NCI-H510A (cell line): Measurements from ENCODE around the gene GPC6.
"Not testable (repeated sequence)": the region's sequence is repeated elsewhere in the genome, so short reads cannot be mapped to it uniquely, and the experiment has no call there.

Source experiments
- DNase-seq: peaks from one replicate; lab custom pipeline; 2025; lab: John Stamatoyannopoulos, UW

The GPC6 gene

DNA sequence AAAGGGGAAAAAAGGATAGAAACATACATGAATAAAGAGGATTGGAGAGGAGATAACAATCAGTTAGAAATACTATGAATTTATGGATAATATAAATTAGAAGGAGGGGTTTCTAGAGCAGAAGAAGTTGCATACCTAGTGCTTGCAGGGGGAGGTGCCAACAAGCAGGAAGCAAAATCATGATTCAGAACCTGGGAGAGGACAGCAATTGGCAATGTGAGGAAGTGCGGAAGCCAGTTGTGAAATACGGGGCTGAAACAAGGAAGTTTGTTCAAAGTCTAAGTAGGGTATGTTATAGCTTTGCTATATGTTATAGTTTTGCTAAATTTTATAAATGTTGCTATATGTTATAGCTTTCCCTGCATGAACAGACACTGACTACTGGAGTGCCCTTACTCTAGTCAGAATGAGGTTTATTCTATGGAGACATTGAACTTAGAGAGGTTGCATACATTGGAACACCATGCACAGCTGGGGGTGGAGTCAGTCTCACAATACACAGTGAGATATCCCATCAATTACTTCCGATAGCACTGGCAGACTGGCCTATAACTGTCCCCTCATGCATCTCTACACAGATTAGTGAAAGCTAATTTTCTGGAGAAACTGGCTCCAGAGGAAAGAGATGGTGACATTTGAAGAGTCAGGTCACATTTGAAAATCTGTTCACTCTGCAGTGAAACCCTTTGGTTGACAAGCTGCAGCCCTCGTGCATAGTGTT lies 92.1 kb downstream of the GPC6 start:
- DNase-seq = no peak

DNA sequence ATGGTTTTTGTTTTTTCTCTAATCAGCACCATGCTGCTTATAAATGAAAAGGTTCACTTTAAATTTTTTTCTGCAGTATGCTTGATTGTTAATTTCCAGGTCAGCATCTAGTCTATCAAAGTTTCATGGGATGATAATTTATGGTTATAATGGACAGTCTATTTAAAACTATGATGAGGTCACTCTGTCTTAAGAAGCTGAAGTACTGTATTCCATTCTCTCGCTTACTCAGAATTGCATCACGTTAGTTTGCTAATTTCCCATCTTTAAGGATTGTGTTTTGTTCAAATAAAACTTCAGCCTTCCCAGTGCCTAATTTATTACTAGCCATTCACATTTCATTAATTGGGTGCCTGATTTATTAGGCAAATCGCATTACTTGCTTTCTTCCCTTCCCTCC lies 94.3 kb downstream of the GPC6 start:
- DNase-seq = no peak

DNA sequence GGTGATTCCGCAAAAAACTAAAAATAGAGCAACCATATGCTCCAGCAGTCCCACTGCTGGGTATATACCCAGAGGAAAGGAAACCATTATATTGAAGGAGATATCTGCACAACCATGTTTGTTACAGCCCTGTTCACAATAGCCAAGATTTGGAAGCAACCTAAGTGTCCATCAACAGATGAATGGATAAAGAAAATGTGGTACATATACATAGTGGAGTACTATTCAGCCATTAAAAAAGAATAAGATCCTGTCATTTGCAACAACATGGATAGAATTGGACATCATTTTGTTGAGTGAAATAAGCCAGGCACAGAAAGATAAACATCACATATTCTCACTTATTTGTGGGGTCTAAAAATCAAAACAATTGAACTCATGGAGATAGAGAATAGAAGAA lies 97.3 kb downstream of the GPC6 start:
- not testable (repeated sequence) for DNase-seq

DNA sequence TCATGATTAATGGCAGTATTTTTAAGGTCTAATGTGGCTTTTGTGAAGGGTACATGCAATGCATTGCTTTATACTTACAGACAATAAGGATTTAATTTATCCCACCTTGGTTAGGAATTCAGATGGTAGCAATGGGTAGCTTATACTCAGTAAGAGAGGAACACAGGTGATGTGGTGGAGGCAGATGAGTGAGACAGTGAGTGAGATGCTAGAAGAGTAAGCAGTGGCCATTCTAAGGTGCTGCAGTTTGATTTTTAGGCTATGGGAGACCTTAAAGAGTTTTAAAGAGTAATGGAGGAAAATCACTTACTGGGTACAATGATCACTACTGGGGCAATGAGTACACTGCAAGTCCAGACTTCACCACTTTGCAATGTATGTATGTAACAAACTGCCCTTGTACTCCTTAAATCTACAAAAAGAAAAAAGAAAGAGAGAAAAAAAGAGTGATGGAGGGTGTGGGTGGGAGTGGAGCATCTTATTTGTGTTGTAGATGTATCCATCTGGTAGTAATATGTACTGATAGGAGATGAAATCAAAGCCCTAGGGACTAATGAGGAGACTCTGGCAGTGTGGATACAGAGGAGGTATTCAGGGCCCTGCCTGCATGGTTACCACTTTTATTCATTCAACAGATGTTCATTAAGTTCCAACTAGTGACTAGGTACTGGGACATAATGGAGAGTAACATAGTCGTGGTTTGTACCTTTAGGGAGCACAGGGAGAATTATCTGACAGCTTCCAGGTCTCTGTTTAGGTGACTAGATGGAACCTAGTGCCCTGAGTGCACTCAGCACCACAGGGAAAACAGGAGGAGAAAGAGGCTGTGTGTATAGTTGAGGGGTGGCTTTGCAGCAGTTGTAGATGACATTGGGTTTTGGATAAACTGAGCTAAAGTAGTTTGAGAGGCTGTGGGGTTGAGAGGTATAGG lies 99.0 kb downstream of the GPC6 start:
- DNase-seq = no peak

DNA sequence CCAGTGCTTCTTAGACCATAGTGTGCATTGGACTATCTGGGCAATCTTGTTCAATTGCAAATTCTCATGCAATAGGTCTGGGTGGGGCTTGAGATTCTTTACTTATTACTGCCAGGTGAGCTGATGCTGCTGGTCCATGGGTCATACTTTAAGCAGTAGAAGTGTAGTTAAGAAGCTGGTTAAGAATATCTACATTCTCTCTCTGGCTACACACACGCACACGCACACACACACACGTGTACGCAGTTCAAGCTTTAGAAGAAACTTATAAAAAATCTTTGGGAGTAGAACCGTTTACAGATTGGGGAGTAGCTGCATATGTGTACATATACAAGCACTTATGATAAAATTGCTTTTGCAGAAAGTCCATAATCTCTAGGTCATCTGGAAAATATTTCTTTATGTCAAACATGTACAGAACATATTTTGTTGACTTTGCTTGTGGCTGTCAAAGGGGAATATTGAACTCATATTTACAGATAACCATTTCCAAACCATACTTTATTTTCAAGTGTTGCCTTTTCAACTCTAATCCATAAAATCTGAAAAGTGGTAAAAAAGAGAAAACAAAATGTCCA lies 99.7 kb downstream of the GPC6 start:
- DNase-seq = no peak

DNA sequence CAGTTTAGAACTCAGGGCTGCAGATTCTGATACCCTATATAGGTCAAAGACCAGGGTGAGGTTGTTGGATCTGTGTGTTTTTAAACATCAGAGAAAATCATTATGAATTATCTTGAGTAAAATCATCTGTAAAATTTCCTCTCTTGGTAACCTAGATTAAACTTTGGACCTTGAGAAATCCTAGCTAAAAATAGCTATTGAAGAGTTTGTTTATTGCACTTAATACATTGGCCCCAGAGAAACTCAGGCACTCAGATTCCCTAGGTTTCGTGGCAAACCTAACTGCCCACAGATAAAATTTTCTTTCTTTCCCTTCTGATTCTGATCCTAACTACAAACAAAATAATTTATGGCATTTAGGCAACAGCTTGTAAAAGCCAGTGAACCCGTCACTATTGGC lies 102.3 kb downstream of the GPC6 start:
- no peak for DNase-seq

DNA sequence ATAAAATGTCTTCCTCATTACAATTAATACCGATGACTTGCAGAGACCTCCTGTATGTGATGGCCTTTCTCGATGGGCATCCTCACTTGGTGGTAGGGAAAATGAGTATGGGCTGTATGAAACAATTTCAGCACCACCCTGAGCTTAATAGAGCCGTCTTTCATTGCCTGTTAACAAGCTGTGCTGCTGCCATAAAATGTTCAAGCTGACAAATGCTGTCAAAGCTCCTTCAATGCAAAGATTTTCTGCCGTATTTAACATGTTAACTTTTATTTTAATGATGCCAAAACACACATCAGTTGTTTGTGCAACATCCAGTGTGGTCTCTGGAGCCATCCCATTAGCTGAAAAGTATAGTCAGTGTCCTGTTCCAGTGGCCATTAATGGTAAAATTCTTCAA lies 110.1 kb downstream of the GPC6 start:
- no peak for DNase-seq

DNA sequence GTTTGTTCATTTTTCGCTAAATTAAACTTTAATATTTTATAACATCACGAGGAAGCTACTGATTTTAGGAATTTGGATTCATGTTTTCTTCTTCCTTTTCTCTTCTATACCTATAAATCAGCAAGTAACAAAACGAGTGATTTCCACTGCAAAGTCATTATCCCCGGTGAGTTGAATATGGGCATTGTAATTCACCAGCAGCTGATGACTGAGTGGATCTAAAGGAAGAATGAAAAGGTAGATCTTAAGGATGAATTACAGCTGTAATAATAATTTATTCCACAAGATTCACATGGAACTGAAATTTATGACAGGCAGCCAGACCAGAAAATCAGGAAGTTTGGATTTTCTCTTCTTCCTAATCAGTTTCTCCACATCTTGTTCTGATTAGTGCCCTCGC lies 111.4 kb downstream of the GPC6 start:
- DNase-seq = no peak

DNA sequence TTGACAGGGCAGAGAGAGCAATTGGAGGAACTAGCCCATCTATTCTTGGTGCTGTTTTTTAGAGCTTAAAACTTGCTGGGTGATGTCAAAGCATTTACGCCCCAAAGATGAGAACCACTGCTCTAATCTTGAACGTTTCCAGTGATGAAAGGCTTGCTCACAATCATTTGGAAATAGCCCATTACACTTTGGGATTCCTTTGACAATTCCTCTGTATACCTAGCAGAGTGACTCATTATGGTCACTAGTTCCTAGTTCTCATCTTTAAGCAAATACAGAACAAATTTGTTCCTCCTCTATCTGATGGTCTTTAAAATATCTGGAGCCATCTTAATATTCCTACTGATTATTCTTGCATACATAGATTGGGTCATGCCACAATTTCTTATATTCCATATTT lies 112.3 kb downstream of the GPC6 start:
- no peak for DNase-seq

DNA sequence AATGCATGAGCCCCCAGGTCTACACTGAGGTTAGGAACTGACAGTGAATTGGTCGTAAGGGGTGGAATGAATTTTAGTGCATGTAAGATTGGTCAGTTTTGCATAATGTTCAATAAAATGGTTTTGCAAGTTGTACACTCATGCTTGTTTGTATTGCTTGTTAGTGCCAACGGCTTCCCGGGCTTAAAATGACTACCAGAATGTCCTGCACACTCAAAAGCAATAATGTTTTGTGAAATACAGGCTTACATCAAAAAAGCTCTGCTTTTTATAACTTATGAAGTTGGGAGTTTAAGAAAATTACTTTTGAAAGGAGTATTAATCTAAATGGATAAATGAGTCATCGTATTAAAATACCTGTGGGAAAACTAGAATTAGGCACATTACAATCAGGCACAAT lies 112.9 kb downstream of the GPC6 start:
- no peak for DNase-seq

DNA sequence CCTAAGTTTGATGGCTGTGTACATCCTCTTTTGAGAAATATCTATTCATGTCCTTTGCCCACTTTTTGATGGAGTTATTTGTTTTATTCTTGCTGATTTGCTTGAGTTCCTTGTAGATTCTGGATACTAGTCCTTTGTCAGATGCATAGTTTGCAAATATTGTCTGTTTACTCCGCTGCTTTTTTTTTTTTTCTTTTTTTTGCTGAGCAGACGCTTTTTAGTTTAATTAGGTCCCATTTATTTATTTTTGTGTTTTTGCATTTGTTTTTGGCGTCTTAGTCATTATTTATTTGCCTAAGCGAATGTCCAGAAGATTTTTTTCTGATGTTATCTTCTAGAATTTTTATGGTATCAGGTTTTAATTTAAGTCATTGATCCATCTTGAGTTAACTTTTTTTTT lies 114.9 kb downstream of the GPC6 start:
- DNase-seq = no peak

DNA sequence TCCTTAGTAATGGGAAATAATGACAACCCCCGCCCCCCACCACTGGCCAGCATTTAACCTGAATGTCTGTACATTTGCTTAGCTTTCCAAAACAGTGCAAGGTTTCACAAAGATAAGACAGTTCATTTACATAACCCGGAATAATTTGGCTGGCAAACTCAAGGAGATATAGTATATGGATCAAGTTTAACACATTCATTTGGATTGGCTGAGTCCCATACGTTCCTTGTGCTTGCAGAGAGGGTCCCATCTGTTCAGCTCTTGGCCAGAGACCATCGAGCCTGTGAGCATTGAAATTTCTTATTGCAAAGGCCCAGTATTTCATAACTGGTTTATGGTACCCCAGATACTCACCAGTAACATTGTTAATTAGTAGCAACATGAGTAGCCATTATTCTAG lies 116.5 kb downstream of the GPC6 start:
- DNase-seq = no peak

DNA sequence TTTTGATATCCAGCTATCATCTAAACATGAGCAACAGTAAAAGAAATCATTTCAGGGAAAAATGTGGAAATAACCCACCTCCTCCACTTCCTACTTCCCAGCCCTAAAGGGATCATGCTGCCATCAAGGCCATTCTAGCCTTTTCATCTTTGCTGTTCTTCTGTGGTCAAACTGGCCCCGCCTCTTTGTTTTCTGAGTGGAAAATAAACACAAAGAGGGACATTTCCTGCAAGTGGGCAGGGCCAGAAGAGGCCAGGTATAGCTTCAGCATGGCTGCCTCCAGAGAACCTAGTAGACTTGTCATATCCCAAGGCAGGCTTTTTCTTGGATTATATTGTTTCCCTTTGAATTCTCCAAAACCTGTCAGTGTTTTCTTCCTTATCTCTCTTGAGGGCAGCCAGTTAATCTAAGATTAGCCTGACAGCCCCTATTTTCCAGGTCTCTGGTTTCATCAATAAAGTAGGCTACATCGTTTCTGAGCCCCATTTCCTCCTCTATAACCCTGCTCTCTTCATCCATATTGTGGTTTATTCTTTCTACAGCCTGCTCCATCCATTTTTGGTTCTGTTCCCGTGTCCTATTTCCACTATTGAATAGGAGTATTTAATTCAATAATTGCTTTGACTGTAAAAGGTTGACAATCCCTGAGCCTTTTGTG lies 117.6 kb downstream of the GPC6 start:
- no peak for DNase-seq

DNA sequence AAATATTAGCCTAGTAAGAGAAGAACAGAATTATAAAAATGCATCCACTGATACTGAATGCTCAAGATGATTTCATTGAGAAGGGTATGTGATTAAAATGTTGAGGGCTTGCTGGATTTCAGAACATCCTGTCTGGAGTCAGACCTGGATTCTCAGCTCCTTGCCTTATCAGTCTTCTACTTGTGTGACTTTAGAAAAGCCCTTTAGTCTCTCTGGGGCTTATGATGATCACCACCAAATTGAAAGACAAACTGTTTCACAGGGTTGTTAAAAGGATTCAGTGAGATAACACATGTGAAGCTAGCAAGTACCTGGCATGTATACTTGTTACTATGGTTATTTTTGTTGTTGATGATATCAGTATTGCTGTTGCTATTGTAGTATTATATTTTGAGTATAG lies 118.4 kb downstream of the GPC6 start:
- no peak for DNase-seq

DNA sequence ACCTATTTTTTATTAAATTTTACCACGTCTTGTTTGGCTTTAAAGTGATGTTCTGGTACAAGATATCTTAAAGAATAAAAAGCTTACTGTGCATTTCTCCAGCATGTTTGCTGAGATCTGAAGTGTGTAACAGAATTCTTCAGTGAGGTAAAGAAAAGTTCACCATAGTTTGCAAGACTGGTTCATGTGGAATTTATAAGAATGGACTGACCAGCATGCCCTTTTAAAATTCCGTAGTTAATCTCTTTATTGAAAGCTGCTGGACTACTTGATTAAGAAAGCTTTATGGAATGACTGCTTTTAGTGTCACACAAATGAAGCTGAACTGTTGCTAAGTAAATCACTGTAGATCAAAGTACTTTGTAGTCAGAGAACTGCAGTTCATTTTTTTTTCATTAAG lies 119.2 kb downstream of the GPC6 start:
- no peak for DNase-seq

DNA sequence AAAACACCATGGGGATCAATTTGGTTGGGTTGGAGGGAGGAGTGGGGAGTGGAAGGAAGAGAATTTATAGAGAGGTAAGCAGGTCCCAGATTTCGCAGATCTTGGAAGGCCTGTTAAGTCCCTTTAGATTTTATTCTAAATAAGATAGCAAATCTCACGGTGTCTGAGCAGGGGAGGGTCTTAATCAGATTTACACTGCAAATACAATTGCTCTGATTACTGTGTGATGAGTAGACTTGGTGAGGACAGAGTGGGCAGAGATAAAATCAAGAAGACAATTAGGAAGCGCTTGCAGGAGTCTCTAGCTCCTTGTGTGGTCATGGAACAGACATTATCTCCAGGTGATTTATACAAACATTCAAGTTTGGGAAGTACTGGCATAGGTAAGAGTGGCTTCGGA lies 126.0 kb downstream of the GPC6 start:
- no peak for DNase-seq

DNA sequence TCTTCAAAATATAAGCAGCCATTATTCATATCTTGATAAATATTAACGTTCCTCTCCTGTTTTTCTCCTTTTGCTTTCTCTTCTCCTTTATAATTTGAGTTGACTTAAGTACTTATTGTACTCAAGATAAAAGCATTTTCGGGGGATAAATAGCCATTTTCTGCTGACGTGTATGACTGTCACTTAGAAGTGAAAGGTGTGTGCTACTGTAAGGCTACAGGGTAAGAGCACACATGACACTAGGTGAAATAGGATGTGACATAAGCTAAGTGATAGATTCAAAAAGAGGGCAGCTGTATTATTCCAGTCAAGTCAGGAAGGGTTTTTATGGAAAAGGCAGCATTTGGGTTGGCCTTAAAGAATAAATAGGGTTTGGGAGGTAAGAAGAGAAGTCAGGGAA lies 128.5 kb downstream of the GPC6 start:
- DNase-seq = no peak

DNA sequence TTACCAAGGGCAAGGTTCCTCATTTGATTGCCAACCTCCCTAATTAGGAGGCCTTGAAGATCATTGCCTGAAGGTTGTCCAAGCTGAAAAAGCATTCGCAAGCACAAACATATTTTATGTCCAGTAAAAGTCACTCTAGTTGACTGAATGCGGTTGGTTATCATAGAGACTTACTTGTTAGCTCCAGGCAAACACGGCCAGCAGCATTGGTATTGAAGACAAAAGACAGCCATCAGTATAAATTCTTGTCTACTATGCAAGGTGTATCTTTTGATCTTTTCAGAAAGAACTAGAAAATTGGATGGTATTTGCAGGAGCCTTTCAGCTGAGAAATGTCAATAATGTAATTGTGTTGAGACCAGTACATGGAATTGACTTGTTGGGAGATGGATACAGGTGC lies 129.9 kb downstream of the GPC6 start:
- DNase-seq = no peak

DNA sequence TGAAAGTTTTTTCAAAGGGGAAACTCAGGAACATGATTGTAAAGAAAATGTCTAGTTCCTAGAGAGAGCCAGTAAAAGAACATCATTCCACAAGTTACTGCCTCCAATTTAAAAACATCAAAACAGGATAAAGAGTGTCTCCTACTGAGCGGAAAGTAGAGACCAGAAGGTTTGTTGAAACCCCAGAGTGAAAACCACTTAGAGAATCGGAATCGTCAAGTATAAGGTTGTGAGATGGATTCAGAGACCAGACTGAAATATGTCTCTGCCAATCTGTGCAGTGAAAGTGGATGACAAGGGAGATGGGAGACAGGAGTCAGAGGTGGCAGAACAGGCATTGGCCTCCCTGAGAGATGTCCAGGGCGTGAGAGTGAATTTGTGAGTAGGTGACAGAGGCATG lies 133.4 kb downstream of the GPC6 start:
- DNase-seq = no peak

DNA sequence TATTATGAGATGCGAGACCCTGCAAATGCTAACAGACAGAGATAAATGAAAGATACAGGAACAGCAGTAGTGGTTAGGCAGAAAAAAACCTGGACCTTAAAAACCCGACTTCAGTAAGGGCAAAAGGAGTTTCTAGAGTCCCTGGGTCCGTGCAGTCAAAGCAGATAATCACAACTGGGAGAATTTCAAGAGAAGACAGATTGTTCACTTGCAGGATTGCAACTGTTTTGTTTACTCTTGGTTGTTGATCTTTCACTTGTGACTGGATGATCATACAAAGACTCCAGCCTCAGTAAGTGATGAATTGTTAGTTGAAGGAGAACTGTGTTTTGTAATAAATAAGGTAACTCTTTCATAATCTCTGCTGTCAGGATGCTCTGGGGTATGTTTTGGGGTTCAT lies 135.1 kb downstream of the GPC6 start:
- no peak for DNase-seq

DNA sequence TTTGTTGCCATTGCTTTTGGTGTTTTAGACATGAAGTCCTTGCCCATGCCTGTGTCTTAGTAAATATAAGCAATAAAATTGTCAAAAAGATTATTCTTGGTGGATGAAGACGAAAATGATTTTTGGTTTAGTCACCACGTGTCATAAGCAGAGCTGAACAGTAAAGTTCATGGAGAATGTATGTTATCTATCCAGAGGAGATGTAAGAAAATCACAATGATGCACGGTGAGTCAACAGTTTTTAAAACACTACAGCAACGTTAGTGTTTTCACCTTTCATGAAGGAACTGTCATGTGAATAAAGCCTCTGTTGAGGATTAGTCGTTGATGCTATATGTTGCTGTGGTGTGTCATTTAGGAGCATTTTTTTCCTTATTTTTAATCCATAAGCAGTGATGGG lies 137.6 kb downstream of the GPC6 start:
- no peak for DNase-seq

DNA sequence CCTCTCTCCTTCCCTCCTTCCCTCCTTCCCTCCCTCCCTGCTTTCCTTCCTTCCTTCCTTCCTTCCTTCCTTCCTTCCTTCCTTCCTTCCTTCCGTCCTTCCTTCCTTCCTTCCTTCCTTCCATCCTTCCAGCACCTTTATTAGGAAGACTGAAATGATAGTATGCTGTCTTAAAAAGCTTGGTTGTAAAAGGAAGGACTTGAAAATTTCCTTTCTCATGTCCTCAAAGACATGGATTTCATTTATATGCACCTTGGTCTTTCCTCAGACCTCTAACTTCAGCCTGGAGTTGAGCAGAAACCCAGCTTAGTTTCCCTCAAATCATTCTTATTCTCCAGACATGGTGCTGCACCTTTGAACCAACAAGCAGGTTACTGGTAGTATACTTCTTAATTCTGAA lies 141.7 kb downstream of the GPC6 start:
- no peak for DNase-seq

DNA sequence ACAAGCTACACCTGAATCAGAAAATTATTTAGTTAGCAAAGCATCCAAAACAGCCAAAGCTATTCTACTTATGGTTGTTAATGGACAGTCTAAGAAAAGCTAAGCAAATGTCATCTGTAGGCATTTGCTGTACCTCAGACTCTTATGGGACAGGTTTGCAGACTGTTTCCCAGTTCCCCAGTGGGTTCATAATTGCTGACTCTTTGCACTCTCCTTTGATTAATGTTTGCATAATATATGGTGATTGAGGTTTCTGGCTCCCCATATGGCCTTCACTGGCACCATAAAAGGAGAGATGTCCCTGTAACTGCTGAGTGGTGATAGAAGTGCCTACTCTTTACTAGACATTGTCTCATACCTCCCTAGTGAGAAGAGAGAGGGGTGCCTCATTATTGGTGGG lies 142.1 kb downstream of the GPC6 start:
- DNase-seq = no peak
